IPS-NIHi7 (cell line): ENCODE measurements around the gene AOX1.
"Not testable (repeated sequence)": the region's sequence is repeated elsewhere in the genome, so short reads cannot be mapped to it uniquely, and the experiment has no call there.

Source experiments
- DNase-seq: peaks from one replicate; pipeline ENCODE4 v3.0.0; 2012; ENCODE audit warnings: mixed read lengths; ENCODE audit errors: extremely low spot score

AOX1 gene

DNA sequence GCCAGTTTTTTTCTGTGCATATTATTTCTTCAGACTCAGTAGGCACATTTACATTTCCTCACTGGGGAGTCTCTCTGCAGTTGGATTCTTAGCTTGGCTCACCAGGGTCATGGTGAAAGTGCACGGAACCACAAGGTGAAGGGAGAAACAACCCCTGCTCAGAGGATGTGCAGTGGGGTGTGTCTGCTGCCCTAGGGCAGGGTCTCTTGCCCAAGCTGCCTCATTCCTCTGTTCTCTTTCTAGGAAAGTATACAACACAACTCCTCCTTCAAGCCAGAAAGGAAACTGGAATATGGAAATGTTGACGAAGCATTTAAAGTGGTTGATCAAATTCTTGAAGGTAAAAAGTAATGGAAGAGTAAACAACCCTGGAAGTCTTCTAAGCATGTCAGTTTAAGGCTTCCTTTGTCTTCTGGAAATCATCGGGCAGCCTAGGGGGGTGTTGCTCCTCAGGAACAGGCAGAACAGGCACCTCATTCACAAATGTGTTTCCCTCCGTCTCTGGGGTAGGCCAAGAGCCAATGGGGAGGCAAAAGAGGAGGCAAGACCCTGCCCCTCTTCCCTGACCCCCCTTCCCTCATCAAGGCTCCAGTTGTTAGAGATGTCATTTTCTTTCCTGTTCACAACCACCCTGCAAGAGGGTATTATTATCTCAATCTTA, 41.4 kb downstream of the AOX1 start:
- DNase-seq, result no peak

DNA sequence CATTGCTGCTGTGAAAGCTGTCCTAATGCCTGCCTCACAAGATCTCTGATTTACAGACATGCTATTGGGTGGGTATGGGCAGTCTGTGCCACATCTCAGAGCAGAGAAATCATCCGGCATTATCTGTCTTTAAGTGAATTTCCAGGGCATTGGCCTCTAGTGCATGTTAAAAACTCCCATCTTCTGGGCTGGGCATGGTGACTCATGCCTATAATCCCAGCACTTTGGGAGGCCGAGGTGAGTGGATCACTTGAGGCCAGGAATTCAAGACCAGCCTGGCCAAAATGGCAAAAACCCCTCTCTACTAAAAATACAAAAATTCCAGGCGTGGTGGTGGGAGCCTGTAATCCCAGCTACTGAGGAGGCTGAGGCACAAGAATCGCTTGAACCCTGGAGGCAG, 42.6 kb downstream of the AOX1 start:
- not testable (repeated sequence) for DNase-seq

DNA sequence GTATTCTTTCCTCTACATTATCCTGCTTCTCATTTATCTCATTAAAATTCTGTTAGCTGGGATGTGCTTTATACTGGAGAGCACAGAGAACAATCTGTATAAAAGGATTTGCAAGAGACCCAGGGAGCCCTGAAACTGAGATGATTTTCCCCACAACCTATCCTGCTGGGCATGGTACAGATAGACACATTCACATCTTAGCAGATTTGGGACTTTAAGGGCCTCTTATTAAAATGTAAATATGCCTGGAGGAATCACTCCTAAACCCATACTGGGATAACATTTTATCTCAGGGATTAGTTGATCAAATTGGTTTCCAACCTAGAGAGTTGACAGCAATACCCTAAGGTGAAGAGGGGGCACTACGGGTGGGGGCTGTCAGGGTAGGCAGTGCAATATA, 45.5 kb downstream of the AOX1 start:
- DNase-seq, result no peak

DNA sequence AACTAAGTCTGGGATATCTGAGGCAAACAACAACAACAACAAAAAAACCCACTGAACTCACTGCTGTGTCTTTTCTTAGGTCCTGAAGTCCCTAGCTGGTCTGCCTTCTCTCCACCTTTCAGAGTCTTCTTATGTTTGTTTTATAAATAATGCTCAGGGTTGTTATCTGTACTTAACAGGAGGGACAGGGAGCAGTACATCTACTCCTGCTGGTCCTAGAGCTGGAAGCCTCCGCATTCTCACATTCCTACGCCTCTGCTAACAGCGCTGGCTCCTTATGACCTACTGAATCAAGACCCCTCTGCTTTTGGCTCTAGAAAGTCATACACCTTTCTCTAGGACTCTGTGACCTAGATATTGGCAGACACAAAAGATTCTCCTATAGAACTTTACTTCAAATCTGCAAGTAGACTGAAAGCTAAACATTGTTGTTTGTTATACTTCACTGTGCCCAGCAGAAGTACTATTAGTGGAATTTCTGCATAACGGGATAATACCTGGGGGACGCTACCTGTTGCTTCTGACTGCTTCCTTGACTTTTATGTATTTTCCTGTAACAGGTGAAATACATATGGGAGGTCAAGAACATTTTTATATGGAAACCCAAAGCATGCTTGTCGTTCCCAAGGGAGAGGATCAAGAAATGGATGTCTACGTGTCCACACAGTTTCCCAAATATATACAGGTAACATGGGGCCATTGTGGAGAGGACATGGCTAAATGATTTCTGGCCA, 48.6 kb downstream of the AOX1 start:
- no peak for DNase-seq

DNA sequence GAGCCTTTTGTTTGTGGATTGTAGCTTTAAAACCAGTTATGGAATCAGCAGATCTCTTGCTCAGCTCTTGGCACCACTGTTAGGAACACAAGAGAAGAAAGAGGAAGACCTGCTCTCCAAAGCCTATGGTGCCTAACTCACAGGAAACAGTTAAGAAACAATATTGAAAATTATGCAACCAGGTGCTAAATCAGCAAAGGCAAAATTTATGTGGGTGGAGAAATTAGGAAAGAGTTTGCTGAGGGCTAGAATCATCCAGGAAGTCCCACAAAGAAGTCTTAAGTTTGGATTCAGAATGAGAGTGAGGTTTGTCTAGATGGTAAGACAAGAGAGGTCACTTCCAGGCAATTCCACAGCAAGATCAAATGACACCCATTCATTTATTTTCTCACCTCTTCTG, 49.4 kb downstream of the AOX1 start:
- no peak for DNase-seq

DNA sequence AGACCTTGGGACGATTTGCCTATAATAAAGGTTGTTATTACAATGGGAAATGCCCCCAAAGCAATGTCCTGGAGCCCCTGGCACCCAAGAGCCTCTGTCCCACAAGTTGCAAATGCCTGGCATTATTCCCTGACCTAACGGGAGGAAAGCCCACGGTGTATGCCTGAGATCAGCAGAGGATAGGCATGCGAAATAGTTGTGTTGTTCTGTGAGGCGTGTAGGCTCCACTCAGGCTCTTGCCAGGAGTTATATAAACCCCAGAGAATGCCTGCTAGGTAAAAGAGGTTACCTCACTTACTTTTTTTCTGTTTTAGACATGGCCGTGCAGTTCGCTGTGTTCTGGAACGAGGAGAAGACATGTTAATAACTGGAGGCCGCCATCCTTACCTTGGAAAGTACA, 52.1 kb downstream of the AOX1 start:
- no peak for DNase-seq

DNA sequence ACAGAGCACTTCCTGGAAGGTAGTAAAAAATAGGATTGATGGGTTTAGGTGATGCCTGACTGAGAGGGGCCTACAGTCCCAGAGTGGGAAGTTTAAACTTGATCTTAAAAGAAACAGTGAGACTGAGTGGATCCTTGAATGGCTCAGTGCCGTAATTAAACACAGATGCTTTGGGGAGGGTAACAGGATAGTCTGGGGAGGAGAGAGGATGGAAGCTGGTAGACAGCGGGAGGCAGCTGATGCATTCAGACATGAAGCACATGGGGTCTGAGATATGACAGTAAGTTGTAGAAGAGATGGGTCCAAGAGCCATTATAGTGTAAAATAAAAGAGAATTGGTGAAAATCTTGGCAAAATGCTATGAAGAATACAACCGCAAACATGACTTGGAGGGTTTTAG, 54.4 kb downstream of the AOX1 start:
- no peak for DNase-seq

DNA sequence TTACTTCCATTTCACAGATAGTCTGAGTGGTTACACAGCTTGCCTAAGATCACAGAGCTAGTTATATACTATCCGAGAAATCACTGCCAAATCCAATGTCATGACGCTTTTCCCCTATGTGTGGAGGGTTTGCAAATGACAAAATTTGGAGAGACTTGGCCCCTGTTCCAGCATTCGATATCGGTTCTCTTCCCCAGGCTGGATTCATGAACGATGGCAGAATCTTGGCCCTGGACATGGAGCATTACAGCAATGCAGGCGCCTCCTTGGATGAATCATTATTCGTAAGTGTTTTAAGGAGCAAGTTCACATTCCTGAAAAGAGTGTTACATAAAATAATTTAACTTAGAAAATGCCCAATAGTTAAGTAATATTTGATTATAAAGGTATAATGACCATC, 55.1 kb downstream of the AOX1 start:
- no peak for DNase-seq

DNA sequence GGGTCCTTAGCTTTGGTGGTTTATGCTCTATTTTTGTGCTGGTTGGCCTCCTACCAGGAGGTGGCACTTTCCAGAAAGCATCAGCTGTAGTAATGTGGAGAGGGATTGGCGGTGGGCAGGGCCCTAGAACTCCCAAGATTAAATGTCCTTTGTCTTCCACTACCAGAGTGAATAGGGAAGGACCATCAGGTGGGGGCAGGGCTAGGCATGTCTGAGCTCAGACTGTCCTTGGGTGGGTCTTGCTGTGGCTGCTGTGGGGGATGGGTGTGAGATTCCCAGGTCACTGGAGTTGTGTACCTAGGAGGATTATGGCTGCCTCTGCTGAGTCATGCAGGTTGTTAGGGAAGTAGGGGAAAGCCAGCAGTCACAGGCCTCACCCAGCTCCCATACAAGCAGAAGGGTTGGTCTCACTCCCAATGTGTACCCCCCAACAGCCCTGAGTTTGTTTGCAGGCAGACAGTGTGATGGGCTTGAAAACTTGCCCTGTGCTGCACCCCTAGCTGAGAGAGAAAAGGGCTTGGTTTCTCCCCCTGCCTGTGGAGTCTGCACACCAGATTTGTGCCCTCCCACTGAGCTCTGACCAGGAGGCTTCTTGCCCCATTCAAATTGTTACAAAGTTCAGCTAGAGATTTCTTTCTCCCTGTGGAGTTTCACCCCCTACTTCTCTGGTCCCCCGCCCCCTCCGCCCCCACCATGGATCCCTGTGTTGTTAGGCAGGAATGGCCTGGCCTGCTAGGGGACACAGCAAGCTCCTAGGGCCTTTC, 62.9 kb downstream of the AOX1 start:
- not testable (repeated sequence) for DNase-seq

DNA sequence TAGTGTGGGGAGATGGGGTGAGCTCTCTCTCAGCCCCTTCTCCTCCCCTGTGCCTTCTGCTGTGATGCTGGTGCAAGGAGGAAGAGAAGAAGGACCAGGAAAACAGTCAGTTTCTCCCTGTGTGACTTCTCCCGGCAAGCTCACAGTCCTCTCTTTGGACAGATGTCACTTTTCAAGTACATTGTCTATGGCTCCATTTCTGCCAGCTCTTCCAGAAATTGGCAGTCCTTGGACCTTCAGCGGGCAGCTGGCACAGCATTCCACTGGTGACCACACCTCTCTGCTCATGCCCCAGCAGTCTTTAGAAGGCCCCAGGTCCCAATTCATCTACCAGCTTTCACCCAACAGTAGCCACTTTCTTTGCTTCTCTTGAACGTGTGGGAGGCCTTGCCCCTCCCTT, 63.9 kb downstream of the AOX1 start:
- DNase-seq, result no peak

DNA sequence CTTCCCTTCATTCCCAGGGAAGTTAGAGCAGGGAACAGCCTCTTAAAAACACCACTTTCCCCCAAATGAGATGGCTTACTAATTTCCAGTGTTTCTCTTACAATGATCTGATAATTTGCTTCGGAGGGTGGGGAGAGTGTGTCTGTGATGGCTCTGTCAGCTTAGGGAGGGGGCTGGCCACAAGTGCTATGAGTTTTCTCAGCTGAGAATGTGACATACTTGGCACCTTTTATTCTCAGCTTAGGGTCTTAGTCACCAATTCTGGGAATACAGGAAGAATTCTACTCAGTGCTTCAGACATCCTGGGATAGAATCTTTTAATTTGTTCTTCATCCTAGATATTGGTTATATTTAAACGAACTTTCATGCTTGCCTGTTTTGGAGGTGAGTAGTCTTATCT, 64.4 kb downstream of the AOX1 start:
- DNase-seq, result no peak

DNA sequence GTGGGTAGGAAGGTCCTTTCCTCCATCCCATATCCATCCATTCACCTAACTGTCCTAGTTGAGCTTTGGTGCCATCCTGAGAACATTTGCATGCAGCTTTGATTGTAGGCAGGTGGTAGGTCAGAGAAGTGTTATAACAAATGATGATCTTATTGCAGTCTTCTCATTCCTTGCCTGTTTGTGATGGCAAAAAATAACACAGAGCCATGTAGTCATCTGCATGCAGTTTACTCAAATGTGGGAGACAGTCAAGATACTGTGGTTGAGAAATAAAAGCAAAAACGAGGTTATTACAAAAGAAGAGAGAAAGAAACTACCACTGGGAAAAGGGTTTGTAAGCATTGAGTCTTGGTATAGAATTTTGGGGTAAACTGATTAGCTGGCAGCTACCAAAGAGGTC, 66.3 kb downstream of the AOX1 start:
- DNase-seq, result no peak

DNA sequence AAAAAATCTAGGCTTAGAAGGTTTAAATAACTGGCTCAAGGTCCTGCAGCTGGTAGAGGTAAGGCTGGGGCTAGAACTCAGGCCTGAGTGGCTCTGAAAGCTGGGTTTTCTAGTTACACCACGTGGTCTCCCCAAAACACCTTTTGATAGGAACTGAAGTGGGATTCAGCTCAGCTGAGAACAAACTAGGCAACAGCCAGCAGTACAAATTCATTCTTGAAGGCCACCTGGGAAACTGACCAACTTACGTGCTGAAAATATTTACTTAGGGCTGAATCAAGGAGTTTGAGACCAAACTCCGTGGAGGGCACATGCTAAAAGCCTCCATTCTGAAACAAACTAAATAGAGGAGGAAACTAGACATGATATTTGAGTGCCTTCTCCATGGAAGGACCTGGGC, 67.2 kb downstream of the AOX1 start:
- DNase-seq, result no peak

DNA sequence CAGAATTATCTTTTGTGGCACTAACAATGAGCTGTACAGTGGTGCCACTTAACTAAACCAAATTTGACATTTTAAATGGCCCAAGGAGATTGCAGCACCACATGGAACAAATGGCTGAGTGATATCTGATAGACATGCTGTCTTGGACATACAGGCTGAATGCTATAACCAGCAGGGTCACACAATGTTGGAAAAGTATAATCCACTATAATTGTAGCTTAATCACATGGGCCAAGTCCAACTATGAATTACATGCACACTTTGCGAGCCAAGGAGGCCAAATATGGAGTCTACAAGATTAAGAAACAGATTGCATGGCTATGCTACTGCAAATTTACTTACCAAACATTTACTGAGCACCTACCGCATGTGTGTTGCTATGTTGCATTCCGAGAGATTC, 69.0 kb downstream of the AOX1 start:
- DNase-seq, result no peak

DNA sequence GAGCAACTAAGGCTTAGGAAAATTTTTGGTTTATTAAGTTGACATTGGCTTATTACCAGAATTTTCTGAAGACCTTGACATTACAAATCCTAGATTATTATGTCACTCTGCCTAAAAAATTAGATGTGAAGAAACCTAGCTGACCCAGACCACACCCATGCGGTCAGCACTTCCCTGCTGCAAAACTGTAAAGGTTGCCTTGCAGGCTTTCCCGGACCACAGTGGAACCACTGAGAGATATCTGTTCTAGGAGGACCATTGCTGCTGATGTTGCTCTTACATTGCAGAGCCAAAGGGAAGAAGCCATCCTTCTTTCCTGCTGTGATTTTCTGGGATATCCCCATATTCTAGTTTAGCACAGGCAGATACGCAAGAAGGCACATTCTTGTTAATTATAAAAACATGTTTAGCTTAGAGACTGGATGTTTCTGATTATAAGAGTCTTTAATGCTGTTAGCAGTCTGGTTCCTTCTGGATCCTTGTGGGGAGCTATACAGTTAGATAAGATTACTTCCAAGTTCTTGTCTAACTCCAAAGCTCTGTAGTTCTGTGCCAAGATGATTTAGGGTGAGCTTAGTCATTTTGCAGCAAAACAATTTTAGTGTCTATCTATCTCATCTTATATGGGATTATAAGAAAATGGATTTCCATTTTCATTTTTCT, 70.2 kb downstream of the AOX1 start:
- DNase-seq, result no peak

DNA sequence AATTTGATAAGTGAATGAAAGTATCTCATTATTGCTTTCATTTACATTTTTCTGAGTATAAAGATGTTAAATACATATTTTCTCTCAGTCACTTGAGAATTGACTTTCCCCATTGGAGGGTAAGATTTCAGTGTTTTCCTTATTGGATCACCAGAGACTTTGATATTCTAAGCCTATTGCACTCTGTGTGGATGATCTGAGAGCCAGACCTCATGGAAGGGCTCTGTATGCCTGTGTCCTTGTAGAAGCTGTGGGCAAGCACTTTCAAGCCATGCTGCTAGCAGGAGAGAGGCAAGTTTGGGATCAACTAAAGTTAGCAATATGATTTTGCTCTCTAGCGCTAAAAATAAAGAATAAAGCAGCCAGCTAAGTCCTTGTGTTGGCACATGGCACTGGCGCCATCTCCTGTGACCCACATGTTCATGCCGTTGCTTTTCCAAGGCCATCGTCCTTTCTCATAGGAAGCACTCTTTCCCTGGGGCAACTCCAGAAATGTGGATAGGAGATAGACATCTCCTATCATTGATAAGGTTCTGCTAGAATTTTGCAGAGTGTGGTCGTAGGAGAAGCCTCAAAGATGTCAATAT, 72.6 kb downstream of the AOX1 start:
- peak; percentile 33 for DNase-seq

DNA sequence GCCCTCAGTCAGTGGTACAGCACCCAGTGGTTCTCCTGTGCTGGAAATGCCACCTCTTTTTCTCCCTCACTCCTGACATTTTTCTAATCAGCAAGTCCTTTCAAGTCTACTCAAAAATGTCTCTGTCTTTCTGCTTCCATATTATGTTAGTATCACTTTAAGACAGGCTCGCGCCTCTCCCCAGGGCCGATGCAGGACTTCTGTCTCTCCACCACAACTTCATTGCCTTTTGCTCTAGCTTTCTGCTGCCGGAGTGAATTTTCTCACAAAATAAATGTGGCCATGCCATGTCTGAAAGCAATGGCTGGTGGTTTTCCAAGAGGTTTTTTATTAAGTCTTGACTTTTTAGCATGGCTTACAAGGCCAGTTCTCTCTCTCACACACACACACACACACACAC, 73.6 kb downstream of the AOX1 start:
- DNase-seq, result no peak

DNA sequence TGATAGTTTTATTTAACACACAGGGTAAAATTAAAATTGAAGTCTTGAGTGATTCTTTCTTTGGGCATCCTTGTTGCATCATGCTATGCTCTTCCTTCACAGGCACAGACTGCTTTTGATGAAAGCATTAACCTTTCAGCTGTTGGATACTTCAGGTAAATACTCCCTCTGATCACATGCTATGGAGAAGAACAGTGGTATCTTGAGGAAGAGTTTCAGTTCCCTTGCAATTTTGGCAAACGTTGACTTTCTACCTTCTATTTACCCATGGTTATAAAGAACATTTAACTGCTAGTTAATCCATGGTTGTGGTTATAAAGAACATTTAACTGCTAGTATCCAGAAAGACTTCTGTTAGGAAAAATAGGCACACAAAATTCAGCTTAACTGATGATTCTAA, 75.7 kb downstream of the AOX1 start:
- DNase-seq, result no peak

DNA sequence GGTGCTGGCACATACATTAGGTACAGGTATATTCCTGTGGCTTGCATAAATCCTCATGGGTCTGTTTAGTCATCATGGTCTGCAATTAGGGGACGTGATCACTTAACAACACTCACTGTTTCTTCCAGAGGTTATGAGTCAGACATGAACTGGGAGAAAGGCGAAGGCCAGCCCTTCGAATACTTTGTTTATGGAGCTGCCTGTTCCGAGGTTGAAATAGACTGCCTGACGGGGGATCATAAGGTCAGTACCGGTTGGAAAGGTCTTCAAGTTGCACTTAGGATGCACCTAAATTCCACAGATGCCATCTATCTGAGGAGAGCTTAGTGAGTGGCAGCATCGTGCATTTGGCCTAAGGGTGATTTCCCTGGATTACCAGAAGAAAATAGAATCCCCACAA, 76.9 kb downstream of the AOX1 start:
- DNase-seq, result no peak

DNA sequence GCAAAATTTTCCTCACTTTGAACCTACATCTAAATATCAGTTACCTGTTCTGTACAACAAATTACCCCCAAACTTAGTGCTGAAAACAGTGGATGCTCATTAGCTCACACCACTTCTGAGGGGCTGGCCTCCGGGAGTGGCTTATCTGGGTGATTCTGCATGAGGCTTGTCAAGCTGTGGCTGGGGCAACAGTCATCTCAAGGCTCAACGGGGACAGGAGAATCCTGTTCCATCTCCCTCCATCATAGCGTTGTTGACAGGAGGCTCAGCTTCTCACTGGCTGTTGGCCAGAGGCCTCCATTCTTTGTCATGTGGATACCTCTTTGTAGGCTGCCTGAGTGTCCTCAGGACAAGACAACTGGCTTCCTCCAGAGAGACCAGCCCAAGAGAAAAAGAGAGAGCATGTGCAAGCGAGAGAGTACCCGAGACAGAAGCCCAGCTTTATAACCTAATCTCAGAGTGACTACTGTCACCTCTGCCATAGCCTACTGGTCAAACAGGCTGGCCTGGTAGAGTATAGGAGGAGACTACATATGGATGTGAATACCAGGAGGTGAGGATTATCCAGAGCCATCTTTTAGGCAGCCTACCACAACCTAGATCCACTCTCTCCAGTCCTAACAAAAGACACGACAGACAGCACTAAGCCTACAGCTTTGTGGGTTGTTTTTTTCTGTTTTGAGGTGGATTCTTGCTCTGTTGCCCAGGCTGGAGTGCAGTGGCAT, 79.1 kb downstream of the AOX1 start:
- DNase-seq, result no peak
